GF-D8 (cell line): ENCODE measurements around the gene HPCAL4.

Source experiments
- DNase-seq: peaks from one replicate; lab custom pipeline; 2025; lab: John Stamatoyannopoulos, UW

Gene HPCAL4

GRCh38 chr1:39701049-39701439 is 9.8 kb upstream of the HPCAL4 start:
- no peak for DNase-seq

DNA sequence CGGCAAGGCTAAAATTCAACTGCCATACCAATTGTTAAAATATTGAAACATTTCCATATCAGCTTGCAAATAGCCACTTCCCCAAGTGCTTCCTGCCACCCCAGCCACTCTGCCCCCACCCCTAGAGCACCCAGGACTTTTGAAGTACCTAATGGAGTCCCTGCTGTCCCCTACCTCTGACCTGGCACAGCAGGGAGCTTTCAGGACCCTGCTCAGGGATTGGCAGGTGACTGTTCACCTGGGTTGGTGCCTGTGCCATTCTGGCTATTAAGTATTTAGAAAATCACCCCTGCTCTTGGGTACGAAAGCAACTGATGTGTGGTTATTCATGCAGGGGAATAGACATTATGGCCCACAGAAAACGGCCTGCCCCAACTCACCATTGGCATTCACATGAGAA is 9.1 kb upstream of the HPCAL4 start:
- no peak for DNase-seq

- DNase-seq = no peak
Observed at GRCh38 chr1:39699419-39699818, 8.2 kb upstream of the HPCAL4 start.

DNA sequence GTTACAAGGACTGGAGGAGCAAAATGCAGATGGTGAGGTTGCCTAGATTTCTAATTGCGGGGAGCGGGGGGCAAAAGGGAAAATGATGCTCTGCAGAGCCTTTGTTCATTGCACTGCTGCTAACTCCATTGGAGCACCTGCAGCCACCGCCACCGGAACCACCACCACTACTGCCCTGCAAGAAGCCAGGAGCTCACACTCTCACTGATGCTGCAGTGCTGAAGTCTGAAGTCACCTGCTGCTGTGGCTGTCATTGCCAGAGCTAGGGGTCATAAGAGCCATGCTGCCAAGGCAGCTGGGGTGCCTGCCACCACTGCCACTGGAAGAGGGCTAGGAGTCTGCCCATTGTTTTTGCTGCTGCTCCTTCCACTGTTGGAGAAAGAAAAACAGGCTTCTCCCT is 7.3 kb upstream of the HPCAL4 start:
- DNase-seq = no peak

- no peak for DNase-seq
Observed at GRCh38 chr1:39696448-39696847, 5.2 kb upstream of the HPCAL4 start.

GRCh38 chr1:39695016-39695415 is 3.8 kb upstream of the HPCAL4 start:
- DNase-seq = no peak

DNA sequence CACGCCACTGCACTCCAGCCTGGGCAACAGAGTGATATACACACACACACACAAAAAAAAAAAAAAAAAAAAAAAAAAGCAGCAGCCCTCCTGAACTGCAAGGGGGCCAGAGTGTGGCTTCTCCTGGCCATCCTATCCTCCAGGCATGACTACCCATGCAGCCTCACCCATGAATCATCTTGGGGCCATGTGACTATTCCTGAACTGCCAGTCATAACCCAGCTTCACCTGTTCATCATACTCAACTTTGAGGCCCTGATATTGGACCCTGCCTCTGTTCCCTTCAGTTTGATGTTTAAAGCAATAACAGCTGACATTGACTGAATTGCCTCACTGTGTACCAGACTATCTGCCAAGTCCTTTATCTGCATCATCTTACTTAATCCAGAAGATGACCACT is 2.8 kb upstream of the HPCAL4 start:
- no peak for DNase-seq

DNA sequence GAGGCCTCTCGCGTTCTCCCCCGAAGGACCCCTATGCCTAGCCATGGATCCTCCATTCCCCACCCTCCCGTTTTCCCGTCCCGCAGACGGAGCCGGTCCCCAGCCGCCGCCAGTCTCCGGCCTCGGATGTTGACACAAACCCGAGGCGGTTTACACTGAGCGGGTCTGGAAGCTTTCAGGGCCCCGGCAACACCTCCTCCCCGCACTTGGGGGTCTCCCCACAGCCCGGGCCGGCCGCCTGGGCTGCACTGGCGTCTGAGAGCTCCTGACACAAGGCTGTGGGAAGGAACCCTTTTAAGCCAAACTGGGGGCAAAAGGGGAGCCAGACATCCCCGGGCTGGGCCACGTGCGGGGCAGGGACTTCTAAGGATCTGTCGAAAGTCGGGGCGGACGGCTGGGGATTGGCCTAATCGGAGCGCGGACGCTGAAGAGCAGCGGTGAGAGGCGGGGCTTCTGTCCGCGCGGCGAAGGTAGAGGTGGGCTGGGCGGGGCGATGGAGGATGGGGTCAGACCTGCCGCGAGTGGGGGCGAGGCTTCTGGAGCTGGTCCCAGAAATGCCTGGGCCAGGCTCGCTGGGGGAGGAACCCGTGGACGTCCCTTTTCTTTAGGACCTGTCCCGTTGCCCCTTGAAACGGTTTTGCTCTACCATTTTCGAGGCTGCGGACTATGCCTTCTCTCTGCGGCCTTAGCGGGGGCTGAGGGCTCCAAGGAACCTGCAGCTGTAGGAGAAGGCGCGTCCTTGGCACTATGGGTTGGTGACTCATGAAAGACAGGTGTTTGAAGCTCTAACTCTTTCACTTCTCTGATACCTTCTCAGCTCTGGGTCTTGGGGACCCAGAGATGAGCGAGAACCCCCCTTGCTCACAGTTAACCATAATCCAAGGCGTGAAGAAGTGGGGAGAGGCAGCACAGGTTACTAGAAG is 1.2 kb upstream of the HPCAL4 start:
- DNase-seq = no peak

DNA sequence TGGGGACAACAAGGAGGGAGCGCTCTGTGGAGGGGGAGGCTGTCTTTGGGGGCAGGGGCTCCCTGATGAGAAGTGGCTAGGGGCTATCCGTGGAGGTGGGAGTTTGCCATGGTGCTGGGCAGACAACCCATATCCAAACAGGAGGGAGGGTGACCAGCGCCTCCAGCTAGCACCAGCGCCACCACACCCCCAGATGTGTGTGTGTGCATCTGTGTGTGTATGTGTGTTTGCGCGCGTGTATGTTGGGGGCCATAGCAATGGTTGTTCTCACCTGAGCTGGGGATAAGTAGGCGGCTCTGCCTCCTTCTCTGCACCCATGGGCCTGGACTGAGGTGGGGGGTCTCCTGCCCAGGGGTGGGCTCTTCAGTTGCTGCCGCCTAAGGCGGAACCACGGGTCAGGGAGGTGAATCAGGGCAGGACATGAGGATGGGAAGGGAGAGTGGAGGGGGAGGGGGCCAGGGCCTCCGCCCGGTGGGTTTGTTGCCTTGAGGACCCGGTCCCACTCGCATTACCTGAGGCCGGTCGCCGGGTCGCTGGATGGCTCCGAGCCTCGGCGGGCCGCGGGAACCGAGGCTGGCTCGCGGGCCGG is 345 bp downstream of the HPCAL4 start:
- no peak for DNase-seq

GRCh38 chr1:39690225-39690624 is 1.0 kb downstream of the HPCAL4 start:
- DNase-seq = no peak

DNA sequence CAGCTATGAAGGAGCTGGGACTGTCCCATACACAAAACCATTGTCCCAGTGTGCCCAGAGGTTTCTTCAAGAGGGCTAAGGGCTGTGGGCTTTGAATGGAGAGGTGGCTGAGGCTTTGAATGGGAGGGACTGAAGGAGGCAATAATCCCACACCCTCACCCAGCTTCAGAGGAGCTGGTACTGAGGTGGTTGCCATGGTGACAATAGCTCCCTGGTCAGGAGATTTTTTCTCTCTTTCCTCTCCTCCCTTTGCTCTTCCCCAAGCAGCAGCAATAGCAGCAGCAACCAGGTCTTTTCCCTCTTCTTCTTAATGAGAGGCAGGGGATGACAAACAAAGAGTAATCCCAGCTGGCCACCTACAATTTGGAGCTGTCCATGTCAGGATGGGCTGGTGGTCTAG is 1.6 kb downstream of the HPCAL4 start:
- DNase-seq = no peak

DNA sequence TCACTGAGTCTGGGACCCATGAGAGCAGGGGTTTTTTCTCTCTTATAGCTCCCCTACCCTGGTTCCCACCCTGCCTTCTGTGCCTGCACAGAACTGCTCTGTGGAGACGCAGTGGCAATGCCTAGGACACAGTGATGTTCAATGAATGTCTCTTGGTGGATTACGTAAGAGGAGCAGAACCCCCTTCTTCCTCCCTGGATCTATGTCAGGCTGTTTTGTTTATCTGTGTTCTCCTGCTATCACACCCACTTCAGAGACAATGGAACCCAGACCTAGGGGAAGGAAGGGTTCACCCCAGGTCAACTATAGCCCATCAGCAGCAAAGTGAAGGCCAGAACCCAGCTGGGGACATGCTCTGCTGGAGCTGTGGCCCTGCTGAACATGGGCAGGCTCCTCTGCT is 2.0 kb downstream of the HPCAL4 start:
- no peak for DNase-seq

GRCh38 chr1:39688706-39689105 is 2.5 kb downstream of the HPCAL4 start:
- no peak for DNase-seq

- DNase-seq = no peak
Observed at GRCh38 chr1:39687243-39687642, 4.0 kb downstream of the HPCAL4 start.

DNA sequence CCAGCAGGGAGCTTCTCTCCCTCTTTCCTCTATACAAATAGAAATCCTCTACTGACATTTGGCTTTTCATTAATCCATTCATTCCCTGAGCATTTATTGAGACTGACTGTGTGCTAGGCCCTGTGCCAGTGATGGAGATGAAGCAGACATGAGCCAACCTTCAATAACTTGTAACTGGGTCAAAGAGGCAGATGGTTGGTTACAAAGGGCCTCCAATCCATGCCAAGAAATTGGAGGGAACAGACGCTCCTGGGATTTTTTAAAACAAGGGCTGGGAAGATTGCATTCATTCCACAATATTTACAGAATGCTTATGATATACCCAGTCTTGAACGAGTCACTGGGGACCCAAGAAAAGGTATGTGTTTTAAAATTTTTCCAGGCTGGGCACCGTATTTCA is 6.2 kb downstream of the HPCAL4 start:
- DNase-seq = no peak

DNA sequence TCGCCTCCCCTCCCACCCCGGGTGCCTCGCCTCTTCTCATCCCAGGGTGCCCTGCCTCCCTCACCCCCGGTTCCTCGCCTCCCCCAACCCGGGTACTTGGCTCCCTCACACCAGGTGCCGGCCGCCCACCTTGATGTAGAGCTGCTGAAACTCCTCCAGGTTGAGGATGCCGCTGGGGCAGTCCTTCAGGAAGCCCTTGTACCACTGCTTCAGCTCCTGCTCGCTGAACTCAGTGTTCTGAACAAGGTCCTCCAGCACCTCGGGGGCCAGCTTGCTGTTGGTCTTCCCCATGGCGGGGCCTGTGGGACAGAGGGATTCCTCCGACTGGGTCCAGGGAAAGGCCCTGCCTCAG is 6.9 kb downstream of the HPCAL4 start:
- no peak for DNase-seq

- DNase-seq = no peak
Observed at GRCh38 chr1:39683591-39684312, 7.5 kb downstream of the HPCAL4 start.

DNA sequence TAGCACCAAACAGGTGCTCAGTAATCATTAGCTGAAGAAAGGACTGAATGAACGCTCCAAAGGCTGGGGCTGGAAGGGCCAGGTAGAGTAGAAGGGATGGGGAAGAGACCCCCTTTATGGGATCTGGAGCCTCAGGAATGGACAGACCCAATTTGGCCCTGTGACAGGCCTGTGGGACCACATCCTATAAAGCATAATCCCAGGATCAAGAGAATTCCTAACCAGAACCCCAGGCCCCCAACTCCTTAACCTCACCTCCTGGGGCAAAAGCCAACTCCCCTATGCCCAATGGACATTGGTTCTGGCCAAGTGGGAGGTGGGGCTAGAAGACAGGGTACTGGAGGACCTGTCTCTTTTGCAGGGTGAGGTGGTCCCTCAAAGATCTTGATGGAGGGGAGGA is 9.2 kb downstream of the HPCAL4 start:
- DNase-seq = no peak

DNA sequence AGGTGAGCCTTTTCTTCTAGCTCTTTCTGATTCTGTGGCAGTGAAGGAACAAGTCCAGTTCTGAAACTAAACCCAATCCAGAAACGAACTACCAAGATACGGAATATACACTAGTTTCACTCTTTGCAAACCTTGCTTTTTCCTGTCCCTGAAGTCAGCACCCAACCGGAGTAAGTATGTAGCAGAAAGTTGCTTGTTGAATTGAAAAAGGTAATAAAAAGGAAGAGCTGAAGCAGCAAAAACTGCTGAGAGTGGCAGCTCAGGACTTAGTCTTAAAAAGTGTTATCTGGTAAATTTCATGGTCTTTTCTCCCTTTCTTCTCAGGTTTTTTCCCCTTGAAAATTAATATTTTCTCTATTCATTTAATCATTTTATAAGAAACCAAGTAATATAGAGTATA is 9.9 kb downstream of the HPCAL4 start:
- DNase-seq = no peak

GRCh38 chr1:39680751-39681150 is 10.5 kb downstream of the HPCAL4 start:
- DNase-seq = no peak

- DNase-seq = no peak
Observed at GRCh38 chr1:39679821-39680220, 11.4 kb downstream of the HPCAL4 start.

DNA sequence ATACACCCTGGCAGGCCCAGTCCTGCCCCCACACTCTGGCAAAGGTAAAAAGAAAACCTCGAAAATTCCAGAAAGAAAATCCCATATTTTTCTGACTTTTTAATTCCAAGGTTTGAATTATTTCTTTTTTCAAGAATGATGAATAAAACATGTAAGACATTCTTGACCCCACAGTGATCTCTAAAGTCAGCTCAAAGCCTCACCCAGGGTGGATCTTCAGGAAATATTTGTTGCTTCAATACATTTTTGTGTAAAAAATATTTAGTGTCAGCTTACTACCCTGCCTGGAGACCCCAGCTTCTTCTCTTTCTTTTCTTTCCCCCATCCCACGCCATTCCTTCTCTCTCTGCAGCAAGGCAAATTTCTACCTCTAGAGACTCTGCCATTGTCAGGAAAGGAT is 12.3 kb downstream of the HPCAL4 start:
- no peak for DNase-seq

GRCh38 chr1:39677645-39678044 is 13.6 kb downstream of the HPCAL4 start:
- no peak for DNase-seq
